ENCODE measurements around the gene MCOLN2.
A peak's percentile ranks its signal among the peaks of the same experiment; 100 is the strongest.

The MCOLN2 gene

DNA sequence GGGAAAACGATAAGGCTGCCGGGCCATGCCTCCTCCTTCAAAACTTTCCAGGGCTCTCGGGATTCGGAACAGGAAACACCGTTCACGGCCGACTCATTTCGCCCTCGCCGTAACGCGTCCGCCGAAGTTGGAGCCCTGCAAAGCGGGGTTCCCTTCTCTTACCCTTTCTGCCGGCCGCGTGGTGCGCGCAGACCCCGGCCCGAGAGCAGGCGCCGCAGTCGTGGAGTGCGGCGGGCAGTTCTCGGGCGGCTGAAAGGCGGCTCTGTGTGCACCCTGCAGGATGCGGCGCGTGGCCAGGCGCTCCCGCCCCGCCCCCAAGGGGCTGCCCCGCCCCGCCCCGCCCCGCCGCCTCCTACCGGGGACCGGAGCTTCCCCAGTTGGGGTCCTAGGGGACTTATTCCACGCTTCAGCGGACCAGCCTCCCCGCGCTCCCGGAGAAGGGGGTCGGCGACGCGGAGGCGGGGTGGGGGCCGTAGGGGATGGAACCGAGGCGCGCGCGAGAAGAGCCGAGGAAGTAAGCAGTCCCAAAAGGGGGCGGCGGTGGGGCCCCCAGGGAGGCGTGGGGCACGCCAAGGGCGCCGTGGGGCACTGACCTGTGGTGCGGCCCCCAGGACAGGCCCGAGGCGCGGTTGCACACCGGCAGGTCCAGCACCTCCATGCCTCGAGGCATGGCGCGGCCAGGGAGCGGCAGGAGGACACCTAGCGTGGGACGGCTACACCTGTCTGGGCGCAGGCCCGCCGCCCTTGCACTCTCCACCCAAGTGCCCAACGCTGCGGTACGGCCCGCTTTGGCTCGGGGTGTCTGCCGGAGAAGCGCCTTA lies at the start of gene MCOLN2:
Gene MCOLN2 (minus strand): TSS at position 268 of the 821 bp plus-strand sequence. CDS start 241 bp downstream, at position 27.
- peak within 1 kb of the TSS; percentile 58 for H3K27ac ChIP-seq
- TF ChIP-seq, protein P1, sequence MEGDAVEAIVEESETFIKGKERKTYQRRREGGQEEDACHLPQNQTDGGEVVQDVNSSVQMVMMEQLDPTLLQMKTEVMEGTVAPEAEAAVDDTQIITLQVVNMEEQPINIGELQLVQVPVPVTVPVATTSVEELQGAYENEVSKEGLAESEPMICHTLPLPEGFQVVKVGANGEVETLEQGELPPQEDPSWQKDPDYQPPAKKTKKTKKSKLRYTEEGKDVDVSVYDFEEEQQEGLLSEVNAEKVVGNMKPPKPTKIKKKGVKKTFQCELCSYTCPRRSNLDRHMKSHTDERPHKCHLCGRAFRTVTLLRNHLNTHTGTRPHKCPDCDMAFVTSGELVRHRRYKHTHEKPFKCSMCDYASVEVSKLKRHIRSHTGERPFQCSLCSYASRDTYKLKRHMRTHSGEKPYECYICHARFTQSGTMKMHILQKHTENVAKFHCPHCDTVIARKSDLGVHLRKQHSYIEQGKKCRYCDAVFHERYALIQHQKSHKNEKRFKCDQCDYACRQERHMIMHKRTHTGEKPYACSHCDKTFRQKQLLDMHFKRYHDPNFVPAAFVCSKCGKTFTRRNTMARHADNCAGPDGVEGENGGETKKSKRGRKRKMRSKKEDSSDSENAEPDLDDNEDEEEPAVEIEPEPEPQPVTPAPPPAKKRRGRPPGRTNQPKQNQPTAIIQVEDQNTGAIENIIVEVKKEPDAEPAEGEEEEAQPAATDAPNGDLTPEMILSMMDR (conservative IDR thresholded peaks at IDR 0.05), result no peak; the same call in 1 of the 2 replicates

DNA sequence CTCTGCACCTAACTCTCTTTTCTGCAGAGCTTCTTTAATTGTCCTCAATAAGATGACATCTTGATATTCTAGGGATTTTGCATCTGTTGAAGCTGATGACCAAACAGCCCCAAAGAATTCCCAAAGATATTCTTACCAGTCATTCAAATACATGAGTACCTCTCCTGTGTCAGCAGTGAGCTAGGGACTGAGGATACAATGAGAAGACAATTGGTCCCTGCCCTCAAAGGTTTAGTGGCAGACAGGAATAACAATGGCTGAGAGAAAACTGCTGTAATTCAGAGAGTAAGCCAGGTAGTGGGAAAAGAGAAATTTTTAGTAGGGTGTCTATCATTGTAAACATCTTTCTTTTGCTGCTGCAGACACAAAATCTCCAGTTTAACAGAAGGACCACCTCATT lies 45.5 kb upstream of the MCOLN2 start:
- TF ChIP-seq, protein P1 (conservative IDR thresholded peaks at IDR 0.05), result no peak
- no peak overlapping the region for H3K27ac ChIP-seq

DNA sequence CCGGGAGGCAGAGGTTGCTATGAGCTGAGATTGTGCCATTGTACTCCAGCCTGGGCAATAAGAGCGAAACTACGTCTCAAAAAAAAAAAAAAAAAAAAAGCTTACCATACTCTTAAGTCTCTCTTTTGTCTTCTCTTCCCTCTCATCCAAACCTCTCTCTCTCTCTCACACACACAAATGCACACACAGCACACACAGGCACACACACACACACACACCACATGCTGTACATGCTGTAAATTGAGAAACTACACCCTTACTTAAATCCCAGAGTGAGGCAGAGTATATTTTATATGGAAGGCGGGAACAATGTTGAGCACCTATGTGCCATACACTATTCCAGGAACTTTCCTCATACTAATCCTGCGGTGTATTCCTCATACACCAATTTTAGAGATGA lies 44.9 kb upstream of the MCOLN2 start:
- H3K27ac ChIP-seq, result no peak overlapping the region
- TF ChIP-seq, protein P1 (conservative IDR thresholded peaks at IDR 0.05), result no peak

DNA sequence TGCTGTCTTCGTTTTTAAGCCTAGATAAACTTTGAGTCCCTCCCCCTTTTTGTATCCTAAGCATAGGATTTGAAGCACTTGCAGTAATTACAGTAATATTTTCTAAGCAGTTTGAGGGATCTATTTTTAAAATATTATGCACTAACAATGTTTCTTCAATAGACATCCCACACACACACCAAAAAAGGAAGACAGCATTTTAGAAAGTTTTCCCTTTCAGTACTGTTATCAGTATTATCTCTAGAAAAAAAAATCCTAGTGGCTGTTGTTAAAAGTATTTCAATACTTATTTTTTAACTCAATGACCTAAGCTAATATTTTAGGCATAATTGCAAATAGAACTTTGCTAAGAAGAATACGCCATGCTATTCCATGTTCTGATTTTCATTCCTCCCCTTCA lies 36.3 kb upstream of the MCOLN2 start:
- no peak overlapping the region for H3K27ac ChIP-seq
- TF ChIP-seq, protein P1 (conservative IDR thresholded peaks at IDR 0.05), result no peak

DNA sequence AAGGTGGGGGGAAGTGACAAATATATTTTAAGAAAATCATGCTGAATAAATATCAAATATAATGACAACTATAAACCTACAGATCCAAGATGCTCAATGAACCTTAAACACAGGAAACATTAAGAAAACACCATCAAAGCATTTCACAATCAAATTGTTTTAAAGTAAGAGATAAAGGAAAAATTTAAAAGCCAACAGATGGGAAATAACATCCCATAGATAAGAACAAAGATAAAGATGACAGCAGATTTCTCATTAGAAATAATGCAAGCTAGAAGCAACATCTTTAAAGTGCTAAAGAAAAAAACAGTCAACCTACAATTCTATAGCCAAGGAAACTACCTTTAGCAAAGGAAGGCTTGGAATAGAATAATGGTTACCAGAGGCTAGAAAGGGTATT lies 33.6 kb upstream of the MCOLN2 start:
- TF ChIP-seq, protein P1 (conservative IDR thresholded peaks at IDR 0.05), result no peak
- no peak overlapping the region for H3K27ac ChIP-seq

DNA sequence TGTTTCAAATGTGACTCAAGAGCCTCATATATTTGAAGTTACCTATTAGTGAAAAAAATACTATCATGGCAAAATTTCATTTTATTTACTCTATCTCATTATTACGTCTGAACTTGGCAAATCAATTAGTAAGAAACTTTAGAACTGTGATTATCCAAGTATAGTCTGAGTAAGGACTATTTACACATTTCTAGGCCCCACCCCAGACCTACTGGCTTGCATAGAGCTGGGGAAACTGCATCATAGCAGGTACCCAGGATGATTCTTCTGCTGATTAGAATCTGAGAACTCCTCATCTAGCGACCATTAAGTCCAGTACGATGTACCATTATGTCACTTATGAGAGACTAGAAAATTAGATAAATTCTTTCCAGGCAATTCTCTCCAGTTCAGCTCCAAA lies 31.2 kb upstream of the MCOLN2 start:
- H3K27ac ChIP-seq, result no peak overlapping the region
- TF ChIP-seq, protein P1 (conservative IDR thresholded peaks at IDR 0.05), result no peak

DNA sequence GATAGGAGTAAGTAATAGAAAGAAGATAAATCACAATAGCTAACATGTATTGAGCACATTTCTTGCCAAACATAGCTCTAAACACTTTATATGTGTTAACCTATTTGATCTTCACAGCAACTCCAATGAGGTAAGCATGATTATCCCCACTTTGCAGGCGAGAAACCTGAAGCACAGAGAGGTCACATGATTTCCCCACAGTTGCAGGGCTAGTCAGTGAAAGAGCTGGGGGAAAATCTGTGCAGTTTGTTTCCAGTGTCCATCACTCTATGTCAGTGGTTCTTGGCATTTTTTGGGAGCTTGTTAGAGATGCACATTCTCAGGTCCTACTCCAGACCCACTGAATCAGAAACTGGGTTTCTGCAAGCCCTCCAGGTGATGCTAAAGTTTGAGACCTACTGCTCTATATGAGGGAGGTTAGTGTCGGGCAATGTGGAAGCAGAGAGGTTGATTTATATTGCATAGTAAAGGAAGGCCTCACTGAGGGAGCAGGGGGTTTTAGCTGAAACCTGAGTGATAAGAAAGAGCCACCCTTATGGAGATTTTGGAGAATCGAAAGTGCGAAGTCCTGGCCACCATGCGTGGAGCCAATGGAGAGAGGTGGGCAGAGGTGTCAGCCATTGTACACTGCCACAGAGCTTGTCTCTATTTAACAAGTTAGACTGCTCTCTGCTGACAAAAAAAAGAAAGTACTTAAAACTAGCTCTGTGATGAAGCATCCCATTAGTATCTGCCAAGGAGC lies 30.5 kb upstream of the MCOLN2 start:
- H3K27ac ChIP-seq, result no peak overlapping the region
- TF ChIP-seq, protein P1 (conservative IDR thresholded peaks at IDR 0.05), result peak; percentile 53
